T-helper 1 cell treated with Interleukin-12 subunit alpha and Interleukin-12 subunit beta and Interleukin-4 antibody, amounts not matched to agents 30 μg/mL and 1 μg/mL, for 36 hours (primary cell): ENCODE data around the gene PCDHA7.
"Not testable (repeated sequence)": the region's sequence is repeated elsewhere in the genome, so short reads cannot be mapped to it uniquely, and the experiment has no call there.

Experiments
- H3K27ac Mint-ChIP-seq: one replicate; pipeline ENCODE4 v1.8.0; 2021; ENCODE audit warnings: mild to moderate bottlenecking, mixed read lengths
- H3K27me3 Mint-ChIP-seq: one replicate; pipeline ENCODE4 v1.8.0; 2021; ENCODE audit warnings: low read depth, mixed read lengths
- H3K36me3 Mint-ChIP-seq: one replicate; pipeline ENCODE4 v1.8.0; 2021; ENCODE audit warnings: low read depth, mixed read lengths
- H3K4me1 Mint-ChIP-seq: one replicate; pipeline ENCODE4 v1.8.0; 2021; ENCODE audit warnings: low read depth, mixed read lengths
- H3K4me3 Mint-ChIP-seq: one replicate; pipeline ENCODE4 v1.8.0; 2021; ENCODE audit warnings: mild to moderate bottlenecking, moderate library complexity, mixed read lengths
- H3K9me3 Mint-ChIP-seq: one replicate; pipeline ENCODE4 v1.8.0; 2021; ENCODE audit warnings: mixed read lengths

PCDHA7 gene

GRCh38 chr5:140806834-140807775 lies 27.0 kb upstream of the PCDHA7 start, which contains the start of gene PCDHA4:
Gene PCDHA4, plus strand, starts transcription at chr5:140807068.
- no peak within 1 kb of the TSS for H3K27ac Mint-ChIP-seq
- no peaks in the 10 kb centered on the region for H3K4me1 Mint-ChIP-seq
- peaks cover 31% of the 10 kb centered on the region for H3K9me3 Mint-ChIP-seq
- no peak within 1 kb of the TSS for H3K4me3 Mint-ChIP-seq
- H3K27me3 Mint-ChIP-seq = no peaks in the 10 kb centered on the region
- peaks cover 1% of the 10 kb centered on the region for H3K36me3 Mint-ChIP-seq

GRCh38 chr5:140808241-140808888 lies 25.7 kb upstream of the PCDHA7 start:
- not testable (repeated sequence) for H3K4me3 Mint-ChIP-seq
- H3K9me3 Mint-ChIP-seq = peaks cover 41% of the 10 kb centered on the region

GRCh38 chr5:140808889-140809291 lies 25.2 kb upstream of the PCDHA7 start:
- Mint-ChIP-seq H3K27me3 (no peaks in the 10 kb centered on the region), H3K9me3 (peaks cover 40% of the 10 kb centered on the region), H3K27ac (no peak overlapping the region), H3K4me1 (no peaks in the 10 kb centered on the region), H3K4me3 (no peak overlapping the region), H3K36me3 (peaks cover 1% of the 10 kb centered on the region)

More at GRCh38 chr5:140808241-140808888, 25.7 kb upstream of the PCDHA7 start:
- not testable (repeated sequence) for H3K36me3 Mint-ChIP-seq, H3K27ac Mint-ChIP-seq, H3K4me1 Mint-ChIP-seq, H3K27me3 Mint-ChIP-seq

GRCh38 chr5:140821375-140822280 lies 12.4 kb upstream of the PCDHA7 start, which contains the start of gene PCDHA5:
Gene PCDHA5, plus strand, starts transcription at chr5:140821613.
- Mint-ChIP-seq H3K36me3 (no peaks in the 10 kb centered on the region), H3K4me1 (no peaks in the 10 kb centered on the region), H3K27me3 (no peaks in the 10 kb centered on the region), H3K27ac (no peak within 1 kb of the TSS), H3K9me3 (peaks cover 23% of the 10 kb centered on the region), H3K4me3 (no peak within 1 kb of the TSS)

- Mint-ChIP-seq H3K4me1 (no peaks in the 10 kb centered on the region), H3K36me3 (no peaks in the 10 kb centered on the region), H3K9me3 (peaks cover 28% of the 10 kb centered on the region), H3K27me3 (no peaks in the 10 kb centered on the region), H3K27ac (no peak overlapping the region), H3K4me3 (no peak overlapping the region)
Observed at GRCh38 chr5:140822281-140822629, 11.8 kb upstream of the PCDHA7 start.

- not testable (repeated sequence) for H3K27me3 Mint-ChIP-seq, H3K36me3 Mint-ChIP-seq, H3K4me3 Mint-ChIP-seq, H3K4me1 Mint-ChIP-seq, H3K27ac Mint-ChIP-seq
- peaks cover 27% of the 10 kb centered on the region for H3K9me3 Mint-ChIP-seq
Observed at GRCh38 chr5:140822969-140823368, 11.1 kb upstream of the PCDHA7 start.

GRCh38 chr5:140823475-140823874 lies 10.6 kb upstream of the PCDHA7 start:
- Mint-ChIP-seq H3K4me3 (no peak overlapping the region), H3K9me3 (peaks cover 27% of the 10 kb centered on the region), H3K27me3 (no peaks in the 10 kb centered on the region), H3K36me3 (peaks cover under 1% of the 10 kb centered on the region), H3K4me1 (no peaks in the 10 kb centered on the region), H3K27ac (no peak overlapping the region)

GRCh38 chr5:140827704-140828361 lies 6.2 kb upstream of the PCDHA7 start, which contains the start of gene PCDHA6:
Gene PCDHA6, plus strand, starts transcription at chr5:140827960. Its CDS starts 132 bp downstream, at chr5:140828092.
- Mint-ChIP-seq H3K36me3 (peaks cover 3% of the 10 kb centered on the region), H3K27ac (peak within 1 kb of the TSS; percentile 36), H3K4me3 (no peak within 1 kb of the TSS), H3K4me1 (no peaks in the 10 kb centered on the region), H3K27me3 (no peaks in the 10 kb centered on the region), H3K9me3 (peaks cover 36% of the 10 kb centered on the region)

- peak overlapping the region; percentile 36 for H3K27ac Mint-ChIP-seq
- no peak overlapping the region for H3K4me3 Mint-ChIP-seq
- H3K36me3 Mint-ChIP-seq = peaks cover 3% of the 10 kb centered on the region
- H3K27me3 Mint-ChIP-seq = no peaks in the 10 kb centered on the region
- H3K4me1 Mint-ChIP-seq = no peaks in the 10 kb centered on the region
- H3K9me3 Mint-ChIP-seq = peaks cover 39% of the 10 kb centered on the region
Observed at GRCh38 chr5:140828362-140828737, 5.7 kb upstream of the PCDHA7 start.

- H3K27me3 Mint-ChIP-seq, H3K27ac Mint-ChIP-seq, H3K4me1 Mint-ChIP-seq, H3K4me3 Mint-ChIP-seq, H3K36me3 Mint-ChIP-seq: not testable (repeated sequence)
- H3K9me3 Mint-ChIP-seq = peaks cover 47% of the 10 kb centered on the region
Observed at GRCh38 chr5:140829511-140830501, 4.3 kb upstream of the PCDHA7 start.

- H3K9me3 Mint-ChIP-seq = peaks cover 27% of the 10 kb centered on the region
- H3K4me3 Mint-ChIP-seq, H3K27ac Mint-ChIP-seq: not testable (repeated sequence)
Observed at GRCh38 chr5:140834439-140835008, 455 bp downstream of the PCDHA7 start.

GRCh38 chr5:140835622-140836510 lies 1.8 kb downstream of the PCDHA7 start:
- peaks cover 31% of the 10 kb centered on the region for H3K9me3 Mint-ChIP-seq
- H3K4me3 Mint-ChIP-seq = no peak overlapping the region
- no peak overlapping the region for H3K27ac Mint-ChIP-seq
- no peaks in the 10 kb centered on the region for H3K27me3 Mint-ChIP-seq
- no peaks in the 10 kb centered on the region for H3K4me1 Mint-ChIP-seq
- H3K36me3 Mint-ChIP-seq = no peaks in the 10 kb centered on the region

More at GRCh38 chr5:140834439-140835008, 455 bp downstream of the PCDHA7 start:
- H3K27me3 Mint-ChIP-seq, H3K4me1 Mint-ChIP-seq, H3K36me3 Mint-ChIP-seq: not testable (repeated sequence)
